Suppressor macrophage treated with lipopolysaccharide for 1 hour (primary cell): ENCODE results near the gene PSMD13.

ENCODE experiments used
- DNase-seq, 3 donors: peaks; one replicate each; pipeline ENCODE4 v3.0.0-alpha.2; 2020 to 2022

Gene PSMD13

DNA sequence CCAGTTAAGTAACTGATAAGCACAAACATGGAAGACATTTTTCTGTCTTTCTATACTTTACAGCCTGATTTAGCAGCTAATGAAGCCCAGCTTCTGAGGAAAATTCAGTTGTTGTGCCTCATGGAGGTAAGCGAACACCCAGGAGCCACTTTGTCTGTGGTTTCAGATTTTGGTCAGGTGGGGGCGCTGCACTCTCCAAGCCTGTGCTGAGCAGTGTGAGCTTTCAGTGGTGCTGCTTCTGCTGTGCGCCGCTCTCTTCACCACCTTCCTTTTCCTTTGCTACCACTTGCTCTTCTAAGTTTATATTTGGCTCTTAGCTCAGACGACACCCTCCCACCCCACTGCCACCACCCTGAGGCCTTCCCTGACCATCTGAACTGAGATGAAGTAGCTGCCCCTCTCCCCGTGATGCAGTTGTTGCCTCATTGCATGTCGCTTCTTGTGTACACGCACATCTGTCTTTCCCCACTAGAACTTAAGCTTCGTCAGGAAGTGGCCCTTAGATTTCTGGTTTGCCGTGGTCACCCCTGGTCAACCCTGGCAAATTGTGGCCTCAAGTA, 14.0 kb downstream of the PSMD13 start:
- DNase-seq: peak; percentile 68 to 75 (median 73)

GRCh38 chr11:251550-251949, 14.8 kb downstream of the PSMD13 start:
- DNase-seq: no peak

DNA sequence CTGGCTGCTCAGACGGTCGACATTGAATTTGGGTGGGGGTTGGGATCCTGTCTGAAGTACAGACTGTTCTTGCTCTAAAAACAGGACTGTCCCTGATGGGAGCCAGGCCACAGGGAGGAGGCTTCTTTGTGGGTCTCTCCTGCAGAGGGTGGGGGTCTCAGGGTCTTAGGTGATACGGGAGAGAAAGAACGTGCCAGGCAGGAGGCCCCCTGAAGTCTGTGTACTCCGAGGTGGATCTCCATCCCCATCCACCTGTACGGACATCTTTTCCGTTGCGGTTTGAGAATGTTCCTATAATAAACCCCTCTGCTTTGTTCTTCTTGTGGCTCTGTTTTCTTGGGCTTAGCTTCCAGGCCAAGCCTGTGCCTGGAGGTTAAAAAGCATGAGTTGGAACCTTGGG, 15.9 kb downstream of the PSMD13 start:
- no peak for DNase-seq

GRCh38 chr11:253160-253885, 16.5 kb downstream of the PSMD13 start:
- no peak for DNase-seq

GRCh38 chr11:253886-254270, 17.1 kb downstream of the PSMD13 start:
- no peak for DNase-seq

DNA sequence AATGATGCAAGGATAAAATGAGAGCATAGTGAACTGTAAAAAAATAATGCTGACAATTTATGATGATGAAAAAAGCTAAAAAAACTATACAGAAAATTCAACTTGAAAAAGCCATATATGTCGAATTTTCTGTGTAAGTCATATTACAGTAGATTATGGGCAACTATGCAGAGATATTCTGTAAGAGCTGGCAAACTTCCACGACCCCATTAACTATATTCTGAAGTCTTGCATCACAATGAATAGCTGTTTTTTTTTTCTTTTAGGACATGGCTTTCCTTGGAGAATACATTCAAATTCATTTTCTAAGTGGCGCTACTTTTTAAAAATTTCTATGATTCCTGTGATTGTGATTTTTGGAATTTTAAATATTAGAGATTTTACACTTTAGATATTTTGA, 18.4 kb downstream of the PSMD13 start:
- DNase-seq: no peak

- no peak for DNase-seq
Observed at GRCh38 chr11:255816-256215, 19.0 kb downstream of the PSMD13 start.

- no peak for DNase-seq
Observed at GRCh38 chr11:256952-257737, 20.4 kb downstream of the PSMD13 start.

DNA sequence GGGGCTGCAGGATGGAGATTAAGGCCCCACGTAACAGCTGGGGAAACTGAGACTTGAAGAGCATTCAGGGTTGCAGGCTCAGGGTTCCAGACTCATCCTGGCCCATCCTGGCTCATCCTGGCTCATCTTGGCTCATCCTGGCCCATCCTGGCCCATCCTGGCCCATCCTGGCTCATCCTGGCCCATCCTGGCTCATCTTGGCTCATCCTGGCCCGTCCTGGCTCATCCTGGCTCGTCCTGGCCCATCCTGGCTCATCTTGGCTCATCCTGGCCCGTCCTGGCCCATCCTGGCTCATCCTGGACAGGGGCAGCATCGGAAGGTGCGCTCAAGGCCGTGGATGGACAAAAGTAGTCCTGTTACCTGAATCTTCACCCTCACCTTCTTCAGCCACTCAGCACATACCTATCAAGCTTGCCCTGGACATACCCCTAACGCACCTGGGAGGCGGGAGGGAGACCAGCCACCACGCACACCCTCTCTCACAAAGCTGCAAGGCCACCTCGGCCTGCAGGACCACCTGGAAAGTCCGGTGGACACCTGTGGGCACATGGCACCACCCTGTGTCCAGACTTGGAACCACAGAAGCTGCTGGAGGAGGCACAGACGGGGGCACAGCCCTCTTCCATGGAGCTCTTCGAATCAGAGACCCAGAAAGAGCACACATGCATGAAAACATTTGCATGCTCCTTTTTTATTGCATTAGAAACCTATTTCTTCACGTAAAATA, 21.2 kb downstream of the PSMD13 start:
- DNase-seq: no peak

GRCh38 chr11:259413-259812, 22.6 kb downstream of the PSMD13 start:
- DNase-seq: no peak

- DNase-seq: no peak
Observed at GRCh38 chr11:261624-262023, 24.8 kb downstream of the PSMD13 start.

DNA sequence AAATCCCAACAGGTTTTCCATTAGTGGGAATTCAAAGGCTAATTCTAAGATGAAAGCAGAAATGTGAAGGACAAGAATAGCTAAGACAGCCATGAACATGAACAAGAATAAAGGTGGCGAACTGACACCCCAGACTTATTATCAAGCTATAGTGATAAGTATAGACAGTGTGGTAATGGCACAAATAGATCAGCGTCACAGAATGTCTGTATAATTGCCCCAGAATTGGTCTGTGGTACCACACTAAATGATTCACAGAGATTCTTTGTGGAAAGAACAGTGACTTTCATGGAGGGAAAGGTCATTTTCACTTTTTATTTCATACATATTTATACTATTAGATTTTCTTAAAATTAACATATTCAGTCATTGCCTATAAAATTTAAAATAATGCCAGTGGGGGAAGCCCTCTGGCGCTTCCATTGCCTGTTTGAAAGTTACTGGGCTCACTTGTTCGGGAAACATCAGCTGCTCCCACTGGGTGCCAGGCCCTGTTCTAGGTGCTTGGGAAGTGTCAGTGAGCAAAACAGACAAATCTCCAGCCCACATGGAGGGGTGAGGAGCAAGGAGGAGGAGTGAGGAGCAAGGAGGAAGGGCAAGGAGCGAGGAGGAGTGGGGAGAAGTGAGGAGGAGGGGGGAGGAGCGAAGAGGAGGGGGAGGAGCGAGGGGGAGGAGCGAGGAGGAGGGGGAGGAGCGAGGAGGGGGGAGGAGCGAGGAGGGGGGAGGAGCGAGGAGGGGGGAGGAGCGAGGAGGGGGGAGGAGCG, 30.1 kb downstream of the PSMD13 start:
- peak in 2 of 3 donors; percentile 42 to 54 for DNase-seq

- peak; percentile 64 to 90 (median 72) for DNase-seq
Observed at GRCh38 chr11:267491-267994, 30.8 kb downstream of the PSMD13 start.

- DNase-seq: peak; percentile 70 to 81 (median 79)
Observed at GRCh38 chr11:268716-269145, 32.0 kb downstream of the PSMD13 start.

- DNase-seq: peak; percentile 82 to 94 (median 93)
Observed at GRCh38 chr11:269146-269890, 32.5 kb downstream of the PSMD13 start.

DNA sequence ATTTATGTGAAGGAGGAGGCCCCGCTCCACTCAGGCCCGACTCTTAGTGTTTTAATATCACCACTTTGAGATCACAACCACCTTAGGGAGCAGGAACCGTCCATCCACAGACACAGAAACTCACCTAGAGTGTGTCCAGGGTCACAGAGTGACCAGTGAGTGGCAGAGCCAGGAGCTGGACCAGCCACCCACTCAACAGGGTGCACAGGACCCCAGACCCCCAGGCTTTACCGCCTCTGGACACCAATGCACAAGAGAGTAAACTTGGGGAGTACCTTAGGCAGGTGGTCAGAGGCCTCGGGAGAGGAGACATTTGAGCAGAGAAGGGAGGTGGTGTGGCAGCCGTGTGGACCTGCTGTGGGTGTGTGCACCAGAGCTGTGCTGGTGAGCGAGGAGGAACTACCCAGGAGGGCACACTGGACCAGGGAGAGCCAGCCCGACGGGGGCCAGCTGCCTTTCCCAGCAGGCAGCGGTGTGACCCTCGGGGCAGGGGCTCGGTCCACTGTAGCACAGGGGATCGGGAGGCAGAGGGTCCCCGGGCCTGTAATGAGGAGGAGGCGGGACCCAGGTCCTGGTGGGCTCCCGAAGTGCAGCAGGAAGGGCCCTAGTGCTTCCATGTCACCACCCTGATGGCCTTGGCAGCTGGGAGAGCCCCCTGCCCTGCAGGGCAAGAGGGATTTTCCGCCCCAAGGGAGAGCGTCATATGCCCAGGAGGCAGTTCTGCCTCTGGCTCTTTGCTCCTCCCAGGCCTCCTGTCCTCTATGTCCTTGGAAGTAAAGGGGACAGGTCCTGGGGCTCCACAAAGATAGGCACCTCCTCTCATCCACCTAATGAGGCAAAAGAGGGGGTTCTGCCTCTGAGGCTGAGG, 33.9 kb downstream of the PSMD13 start:
- DNase-seq: peak in 1 of 3 donors; percentile 21

- DNase-seq: no peak
Observed at GRCh38 chr11:271319-271715, 34.5 kb downstream of the PSMD13 start.

GRCh38 chr11:272195-272930, 35.6 kb downstream of the PSMD13 start:
- no peak for DNase-seq

- no peak for DNase-seq
Observed at GRCh38 chr11:272931-273198, 36.1 kb downstream of the PSMD13 start.

DNA sequence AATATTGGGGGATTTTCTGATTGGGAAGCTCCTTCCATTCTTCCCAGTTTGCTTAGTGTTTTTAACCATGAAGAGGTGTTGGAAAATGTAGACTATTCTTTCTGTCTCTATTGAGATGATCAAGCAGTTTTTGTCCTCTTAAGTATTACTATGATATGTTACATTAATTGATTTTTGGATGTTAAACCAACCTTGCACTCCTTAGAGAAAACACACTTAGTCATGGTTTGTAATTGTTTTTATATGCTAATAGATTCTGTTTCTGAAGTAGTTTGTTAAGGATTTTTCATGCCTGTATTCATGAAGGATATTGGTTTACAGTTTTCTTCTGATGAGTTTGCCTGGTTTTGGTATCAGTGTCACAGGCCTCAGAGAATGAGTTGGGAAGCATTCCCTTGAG, 39.4 kb downstream of the PSMD13 start:
- no peak for DNase-seq
